NCI-H146 (cell line): ENCODE measurements around the gene CRB3.
"Not testable (repeated sequence)": the region's sequence is repeated elsewhere in the genome, so short reads cannot be mapped to it uniquely, and the experiment has no call there.

Experiments used
- DNase-seq: peaks from one replicate; lab custom pipeline; 2025; lab: John Stamatoyannopoulos, UW

The CRB3 gene

GRCh38 chr19:6464070-6464873, at the start of gene CRB3:
Gene CRB3, plus strand, starts transcription at chr19:6464271. Its CDS starts 431 bp downstream, at chr19:6464702.
- DNase-seq, result peak; percentile 90

GRCh38 chr19:6414793-6415590, 49.1 kb upstream of the CRB3 start:
- DNase-seq, result no peak

- no peak for DNase-seq
Observed at GRCh38 chr19:6415591-6416190, 48.4 kb upstream of the CRB3 start.

- DNase-seq, result no peak
Observed at GRCh38 chr19:6416658-6417405, 47.2 kb upstream of the CRB3 start.

- DNase-seq, result no peak
Observed at GRCh38 chr19:6417713-6418561, 46.1 kb upstream of the CRB3 start.

- no peak for DNase-seq
Observed at GRCh38 chr19:6418562-6418932, 45.5 kb upstream of the CRB3 start.

- DNase-seq, result no peak
Observed at GRCh38 chr19:6421075-6422014, 42.7 kb upstream of the CRB3 start.

GRCh38 chr19:6423499-6424194, 40.4 kb upstream of the CRB3 start:
- DNase-seq, result peak; percentile 11

- peak; percentile 13 for DNase-seq
Observed at GRCh38 chr19:6424195-6424938, 39.7 kb upstream of the CRB3 start, which contains the start of gene KHSRP. Gene KHSRP, minus strand, starts transcription at chr19:6424811. Its CDS starts 110 bp downstream, at chr19:6424701.

- peak; percentile 99 for DNase-seq
Observed at GRCh38 chr19:6424939-6425731, 38.9 kb upstream of the CRB3 start.

- DNase-seq, result no peak
Observed at GRCh38 chr19:6425732-6426620, 38.1 kb upstream of the CRB3 start.

- DNase-seq, result no peak
Observed at GRCh38 chr19:6427131-6427530, 36.9 kb upstream of the CRB3 start.

GRCh38 chr19:6428692-6429418, 35.2 kb upstream of the CRB3 start:
- DNase-seq, result not testable (repeated sequence)

- no peak for DNase-seq
Observed at GRCh38 chr19:6429419-6430221, 34.5 kb upstream of the CRB3 start.

- no peak for DNase-seq
Observed at GRCh38 chr19:6431891-6432290, 32.2 kb upstream of the CRB3 start.
